GM12891 (cell line): ENCODE results near the gene HKDC1.

Source experiments
- POLR2A ChIP-seq: IDR thresholded peaks from 2 replicates; pipeline ENCODE4 v1.6.1; 2011; ENCODE audit warnings: low read depth, low read length, control low read depth
- POLR2AphosphoS5 ChIP-seq: IDR thresholded peaks from 2 replicates; pipeline ENCODE4 v1.6.1; 2011; ENCODE audit warnings: low read depth, low read length, control low read depth
- POU2F2 ChIP-seq: IDR thresholded peaks from 2 replicates; pipeline ENCODE4 v1.6.1; 2011; ENCODE audit warnings: low read depth, mild to moderate bottlenecking, control low read depth, low read length, moderate library complexity
- SPI1 ChIP-seq: IDR thresholded peaks from 2 replicates; pipeline ENCODE4 v1.6.1; 2011; ENCODE audit warnings: low read depth, low read length, control low read depth
- TAF1 ChIP-seq: IDR thresholded peaks from 2 replicates; pipeline ENCODE4 v1.6.1; 2011; ENCODE audit warnings: low read depth, low read length, control low read depth

GRCh38 chr10:69316313-69317059 is 96.4 kb downstream of the HKDC1 start:
- no peak for TF ChIP-seq POLR2A
- no peak for TF ChIP-seq POLR2AphosphoS5
- no peak for TF ChIP-seq SPI1
- TF ChIP-seq TAF1: no peak
- TF ChIP-seq POU2F2: no peak
